MM.1S (cell line): ENCODE results near the gene LRMDA.

Experiments used
- DNase-seq: peaks from one replicate; pipeline ENCODE4 v3.0.0-alpha.2; 2015
- H2AFZ ChIP-seq: fragments of 300-600 bp; sonication (generic); 2 replicates; pipeline ENCODE4 v1.6.0; 2016; ENCODE audit warnings: antibody characterized with exemption, low read length
- H3F3A ChIP-seq: fragments of 300-600 bp; sonication (generic); 2 replicates; pipeline ENCODE4 v1.6.1; 2016; ENCODE audit warnings: mild to moderate bottlenecking, antibody characterized with exemption, low read length, moderate library complexity, mixed read lengths; ENCODE audit not compliant: insufficient read depth
- H3K27ac ChIP-seq: fragments of 300-600 bp; sonication (generic); 2 replicates; pipeline ENCODE4 v1.5.1; 2016; ENCODE audit warnings: mild to moderate bottlenecking, low read length
- H3K27me3 ChIP-seq: fragments of 300-600 bp; sonication (generic); replicated peaks from 2 replicates; pipeline ENCODE4 v1.6.0; 2016; ENCODE audit warnings: low read length; ENCODE audit not compliant: insufficient read depth
- H3K36me3 ChIP-seq: fragments of 300-600 bp; sonication (generic); replicated peaks from 2 replicates; pipeline ENCODE4 v1.6.1; 2016; ENCODE audit warnings: mild to moderate bottlenecking, low read length, mixed read lengths; ENCODE audit not compliant: insufficient read depth
- H3K4me1 ChIP-seq: fragments of 300-600 bp; sonication (generic); 2 replicates; pipeline ENCODE4 v1.6.1; 2016; ENCODE audit warnings: low read length, mixed read lengths
- H3K4me2 ChIP-seq: fragments of 300-600 bp; sonication (generic); 2 replicates; pipeline ENCODE4 v1.6.0; 2016; ENCODE audit warnings: low read depth, low read length
- H3K4me3 ChIP-seq: fragments of 300-600 bp; sonication (generic); 2 replicates; pipeline ENCODE4 v1.5.1; 2016; ENCODE audit warnings: low read length, mixed read lengths
- H3K79me2 ChIP-seq: fragments of 300-600 bp; sonication (generic); 2 replicates; pipeline ENCODE4 v1.6.1; 2016; ENCODE audit warnings: mixed run types, low read length, mixed read lengths
- H3K9ac ChIP-seq: fragments of 300-600 bp; sonication (generic); 2 replicates; pipeline ENCODE4 v1.6.1; 2016; ENCODE audit warnings: low read length, mixed read lengths
- H3K9me2 ChIP-seq: fragments of 300-600 bp; sonication (generic); replicated peaks from 2 replicates; pipeline ENCODE4 v1.6.1; 2016; ENCODE audit warnings: mild to moderate bottlenecking, low read length, mixed read lengths; ENCODE audit not compliant: insufficient read depth
- H3K9me3 ChIP-seq: fragments of 300-600 bp; sonication (generic); replicated peaks from 2 replicates; pipeline ENCODE4 v1.6.1; 2016; ENCODE audit warnings: mild to moderate bottlenecking, low read length, mixed read lengths; ENCODE audit not compliant: insufficient read depth
- H4K20me1 ChIP-seq: fragments of 300-600 bp; sonication (generic); 2 replicates; pipeline ENCODE4 v1.6.1; 2016; ENCODE audit warnings: mild to moderate bottlenecking, low read length, moderate library complexity, mixed read lengths; ENCODE audit not compliant: insufficient read depth
- EZH2 ChIP-seq: fragments of 300-600 bp; sonication (generic); optimal IDR thresholded peaks from 2 replicates; pipeline ENCODE3; 2017; ENCODE audit warnings: low read depth, mild to moderate bottlenecking, antibody characterized with exemption, low read length, mixed read lengths
- EZH2phosphoT487 ChIP-seq: fragments of 300-600 bp; sonication (generic); IDR thresholded peaks from 2 replicates; pipeline ENCODE4 v1.6.1; 2018; ENCODE audit warnings: antibody characterized with exemption, low read length
- TF ChIP-seq, protein P1 (sequence below): fragments of 300-600 bp; sonication (generic); IDR thresholded peaks from 2 replicates; pipeline ENCODE4 v1.5.1; 2016; ENCODE audit warnings: antibody characterized with exemption, low read length, mixed read lengths

The LRMDA gene

DNA sequence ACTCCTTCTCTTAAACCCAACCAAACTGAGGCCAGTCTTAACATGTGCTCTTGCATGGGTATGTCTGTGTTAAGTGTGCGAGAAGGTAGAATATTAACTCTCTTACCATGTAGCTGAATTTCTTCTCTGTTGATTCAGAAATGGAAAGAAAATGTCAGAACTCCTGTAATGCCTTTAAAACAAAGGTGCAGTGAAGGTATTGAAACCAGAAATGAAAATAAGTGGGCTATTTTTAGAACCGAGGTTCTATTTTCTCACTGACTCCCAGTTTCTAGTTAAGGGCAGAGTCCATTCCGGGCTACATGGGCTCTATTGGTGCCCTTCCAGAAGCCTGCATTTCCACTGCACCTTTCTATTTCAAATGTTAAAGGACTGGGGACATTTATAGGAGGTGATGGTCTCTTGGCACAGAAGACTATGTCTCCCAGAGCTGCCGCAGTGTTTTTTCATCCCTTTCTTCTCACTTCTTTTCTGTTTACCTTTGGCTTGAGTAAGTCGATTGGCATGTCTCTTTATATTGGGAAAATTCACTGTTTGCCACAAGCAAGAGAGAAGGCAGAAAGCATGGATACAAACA is 174.9 kb downstream of the LRMDA start:
- Histone ChIP-seq H3K36me3 (no peaks in the 10 kb centered on the region), H3K27me3 (no peaks in the 10 kb centered on the region), H3K9me2 (no peaks in the 10 kb centered on the region), H4K20me1 (no peaks in the 10 kb centered on the region), H3K79me2 (no peaks in the 10 kb centered on the region), H3K9me3 (no peaks in the 10 kb centered on the region), H3K4me2 (peak overlapping the region; percentile 89), H3K9ac (no peak overlapping the region; the same call in 1 of the 2 replicates), H3F3A (0 out of 2 replicates have a peak, but pooled peaks cover 5% of the 10 kb centered on the region), H3K4me1 (peaks cover 32% of the 10 kb centered on the region), H2AFZ (peak overlapping the region; percentile 41), H3K4me3 (peak overlapping the region; percentile 35), H3K27ac (peak overlapping the region; percentile 62; the same call in 1 of the 2 replicates)
- TF ChIP-seq EZH2: no peak
- no peak for TF ChIP-seq EZH2phosphoT487
- TF ChIP-seq, protein P1, sequence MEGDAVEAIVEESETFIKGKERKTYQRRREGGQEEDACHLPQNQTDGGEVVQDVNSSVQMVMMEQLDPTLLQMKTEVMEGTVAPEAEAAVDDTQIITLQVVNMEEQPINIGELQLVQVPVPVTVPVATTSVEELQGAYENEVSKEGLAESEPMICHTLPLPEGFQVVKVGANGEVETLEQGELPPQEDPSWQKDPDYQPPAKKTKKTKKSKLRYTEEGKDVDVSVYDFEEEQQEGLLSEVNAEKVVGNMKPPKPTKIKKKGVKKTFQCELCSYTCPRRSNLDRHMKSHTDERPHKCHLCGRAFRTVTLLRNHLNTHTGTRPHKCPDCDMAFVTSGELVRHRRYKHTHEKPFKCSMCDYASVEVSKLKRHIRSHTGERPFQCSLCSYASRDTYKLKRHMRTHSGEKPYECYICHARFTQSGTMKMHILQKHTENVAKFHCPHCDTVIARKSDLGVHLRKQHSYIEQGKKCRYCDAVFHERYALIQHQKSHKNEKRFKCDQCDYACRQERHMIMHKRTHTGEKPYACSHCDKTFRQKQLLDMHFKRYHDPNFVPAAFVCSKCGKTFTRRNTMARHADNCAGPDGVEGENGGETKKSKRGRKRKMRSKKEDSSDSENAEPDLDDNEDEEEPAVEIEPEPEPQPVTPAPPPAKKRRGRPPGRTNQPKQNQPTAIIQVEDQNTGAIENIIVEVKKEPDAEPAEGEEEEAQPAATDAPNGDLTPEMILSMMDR: no peak
- DNase-seq: peak; percentile 75

DNA sequence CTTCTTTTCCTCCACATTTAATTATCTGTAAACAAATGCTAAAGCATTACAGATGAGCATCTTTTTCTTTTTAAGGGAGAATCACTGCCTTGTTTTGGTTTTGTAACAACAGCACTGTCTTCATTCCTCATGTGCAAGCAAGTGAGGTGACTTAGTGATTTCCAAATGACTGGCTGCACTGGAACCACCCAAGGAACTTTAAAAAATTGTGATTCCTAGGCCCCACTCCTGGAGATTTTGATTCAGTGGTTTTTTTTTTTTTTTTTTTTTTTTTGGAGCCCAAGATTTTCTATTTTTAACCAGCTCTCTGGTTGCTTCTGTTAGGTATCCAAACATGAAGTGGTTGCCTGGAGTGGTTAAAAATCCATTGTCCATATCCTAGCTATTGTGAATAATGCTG is 176.2 kb downstream of the LRMDA start:
- no peak overlapping the region for H3K9ac ChIP-seq
- DNase-seq: no peak
- no peaks in the 10 kb centered on the region for H3K27me3 ChIP-seq
- no peaks in the 10 kb centered on the region for H3K79me2 ChIP-seq
- H3K36me3 ChIP-seq: no peaks in the 10 kb centered on the region
- peaks cover 42% of the 10 kb centered on the region for H3K4me1 ChIP-seq
- H4K20me1 ChIP-seq: no peaks in the 10 kb centered on the region
- no peak overlapping the region for H3K27ac ChIP-seq
- TF ChIP-seq EZH2phosphoT487 (no peak), EZH2 (no peak)
- TF ChIP-seq, protein P1: no peak
- H3K4me3 ChIP-seq: no peak overlapping the region
- 0 out of 2 replicates have a peak, but pooled peaks cover 11% of the 10 kb centered on the region for H3F3A ChIP-seq
- H3K9me3 ChIP-seq: no peaks in the 10 kb centered on the region
- no peak overlapping the region for H2AFZ ChIP-seq
- no peak overlapping the region for H3K4me2 ChIP-seq
- H3K9me2 ChIP-seq: no peaks in the 10 kb centered on the region

DNA sequence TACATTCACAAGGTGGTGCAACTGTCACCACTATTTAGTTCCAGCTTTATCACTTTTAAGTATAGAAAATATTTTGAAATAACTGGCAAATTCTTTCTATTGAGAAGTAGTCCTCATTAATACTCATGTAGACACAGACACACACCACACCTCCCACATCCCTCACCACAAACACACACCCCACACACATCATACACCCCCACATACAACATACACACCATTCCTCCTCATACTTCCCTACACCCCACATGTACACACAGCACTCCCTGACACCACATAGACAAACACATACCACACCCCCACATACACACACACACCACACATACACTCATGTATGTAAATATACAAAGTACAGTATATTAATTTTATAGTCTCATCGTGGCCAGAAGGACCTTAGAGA is 178.8 kb downstream of the LRMDA start:
- Histone ChIP-seq H3K9me2 (no peaks in the 10 kb centered on the region), H3K4me1 (peaks cover 37% of the 10 kb centered on the region), H3K4me3 (no peak overlapping the region), H3K36me3 (no peaks in the 10 kb centered on the region), H3K4me2 (no peak overlapping the region), H3K27me3 (no peaks in the 10 kb centered on the region), H3K9ac (no peak overlapping the region), H2AFZ (no peak overlapping the region), H4K20me1 (no peaks in the 10 kb centered on the region), H3K27ac (no peak overlapping the region), H3K9me3 (no peaks in the 10 kb centered on the region), H3K79me2 (no peaks in the 10 kb centered on the region), H3F3A (0 out of 2 replicates have a peak, but pooled peaks cover 11% of the 10 kb centered on the region)
- DNase-seq: no peak
- TF ChIP-seq, protein P1: no peak
- TF ChIP-seq EZH2: no peak
- no peak for TF ChIP-seq EZH2phosphoT487
